Measurements from ENCODE around the gene MTM1.

- TF ChIP-seq CTCF (IDR thresholded peaks at IDR 0.05; ENCODE audit: poor library complexity) (no peak), EZH2phosphoT487 (IDR thresholded peaks at IDR 0.05; ENCODE audit: low read depth, severe bottlenecking, unreplicated experiment) (no peak)
Observed at GRCh38 chrX:150621652-150622051, 53.2 kb downstream of the MTM1 start.

Measured in hepatocyte (in vitro differentiated cells).